Kidney (tissue), 14 donors: Measurements from ENCODE around the gene CLDN14. TPM values are rescaled to one million over a fixed set of nuclear protein-coding genes. Genes with fewer than 3 reads are reported as not detected.

Source experiments
- DNase-seq, 5 donors: peaks; one replicate each; pipeline ENCODE4 v3.0.0-alpha.2; 2013 to 2020
- FAIRE-seq: peaks from 2 replicates; lab custom pipeline; 2012; peaks lifted over from hg19 to GRCh38; lab: Jason Lieb, UNC
- H3K27ac ChIP-seq, 2 donors: one replicate each; pipeline ENCODE4 v1.7.0; 2013; ENCODE audit warnings: low read depth in 2 of 2, low read length in 2 of 2, inconsistent platforms in 1 of 2
- H3K27me3 ChIP-seq: one replicate; pipeline ENCODE4 v1.7.1; 2013; ENCODE audit warnings: low read length, inconsistent platforms; ENCODE audit not compliant: control insufficient read depth, insufficient read depth
- H3K36me3 ChIP-seq, 3 donors: one replicate each; pipeline versions ENCODE4 v1.7.0 to v1.7.1; 2013; ENCODE audit warnings: low read length in 3 of 3, control low read depth in 1 of 3, inconsistent platforms in 1 of 3; ENCODE audit not compliant: insufficient read depth in 3 of 3, control insufficient read depth in 2 of 3
- H3K4me1 ChIP-seq, 3 donors: one replicate each; pipeline versions ENCODE4 v1.7.0 to v1.7.1; 2013; ENCODE audit warnings: low read length in 3 of 3, inconsistent platforms in 1 of 3, low read depth in 1 of 3; ENCODE audit not compliant: control insufficient read depth in 2 of 3, insufficient read depth in 2 of 3
- H3K4me3 ChIP-seq, 3 donors: one replicate each; pipeline versions ENCODE4 v1.7.0 to v1.8.1; 2013; ENCODE audit warnings: low read length in 3 of 3, control low read depth in 1 of 3, inconsistent platforms in 1 of 3
- H3K9ac ChIP-seq, 3 donors: one replicate each; pipeline versions ENCODE4 v1.7.0 to v1.7.1; 2013; ENCODE audit warnings: low read length in 3 of 3, control low read depth in 1 of 3, inconsistent platforms in 1 of 3
- H3K9me3 ChIP-seq, 3 donors: one replicate each; pipeline versions ENCODE4 v1.7.0 to v1.7.1; 2013; ENCODE audit warnings: low read length in 3 of 3, control low read depth in 1 of 3, inconsistent platforms in 1 of 3; ENCODE audit not compliant: control insufficient read depth in 2 of 3, insufficient read depth in 1 of 3
- CTCF ChIP-seq: IDR thresholded peaks from 3 replicates; pipeline ENCODE4 v1.5.1; 2012; ENCODE audit warnings: mild to moderate bottlenecking, moderate library complexity, borderline replicate concordance; ENCODE audit not compliant: insufficient read depth; ENCODE audit errors: extremely low read depth
- intact Hi-C: fragments of 100-400 bp; cut with DNase I; formaldehyde crosslinking; loops from one replicate; pipeline ENCODE4 v1.11.1; 2022
- polyA plus RNA-seq: library from polyadenylated mRNA; stranded (reverse); fragments of 350-450 nt; fragmentation: Illumina TruSeq; extraction: RNeasy Lipid Tissue Mini Kit (QIAGEN cat#74804); gene quantifications from one replicate; pipeline ENCODE4 v1.2.3, GENCODE V29; 2014; ENCODE audit warnings: low read depth, low replicate concordance; ENCODE audit not compliant: insufficient read depth
- total RNA-seq: library from RNA; stranded (reverse); fragmentation: NEBNext Ultra II Directional; extraction: Animal tissue kit (Norgen Biotek cat#: 25700); gene quantifications from one replicate; pipeline ENCODE4 v1.2.1, GENCODE V29; 2021
- donor health status: control.
- donor health status: control.
- donor health status: control.
- donor health status: control.
- donor health status: control.
- donor health status: DM: yes; HTN: yes; CAD: no.
- donor health status: Normal renal cell carcinoma (clear cell type).

CLDN14 gene
- total and polyA plus RNA-seq, 2 donors from 2014 or later: 8.7 to 10.0 TPM

DNA sequence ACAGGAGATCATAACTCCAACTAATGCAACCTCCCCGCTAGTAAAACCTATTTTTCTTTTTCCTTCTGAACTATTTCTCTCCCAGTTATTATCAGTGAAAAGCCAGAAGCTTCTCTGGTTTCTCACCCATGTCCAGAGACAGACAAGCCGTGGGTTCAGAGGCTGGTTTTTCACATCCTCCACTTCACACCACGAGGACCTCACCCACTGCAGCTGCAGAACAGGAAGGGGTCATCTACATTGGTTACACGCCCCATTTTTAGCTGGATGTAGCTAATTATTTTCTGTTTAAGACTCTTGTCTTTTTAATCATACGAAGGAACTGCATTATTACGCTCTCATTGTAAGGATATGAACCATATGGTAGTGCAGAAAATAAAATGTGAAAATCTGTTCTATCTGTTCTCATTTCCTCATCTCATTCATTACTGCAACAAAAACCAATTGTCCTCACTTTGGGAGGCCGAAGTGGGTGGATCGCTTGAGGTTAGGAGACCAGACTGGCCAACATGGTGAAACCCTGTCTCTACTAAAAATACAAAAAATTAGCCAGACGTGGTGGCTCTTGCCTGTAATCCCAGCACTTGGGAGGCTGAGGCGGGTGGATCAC, 39.1 kb upstream of the CLDN14 start:
- Histone ChIP-seq H3K4me1 (no peaks in the 10 kb centered on the region), H3K9me3 (no peaks in the 10 kb centered on the region), H3K4me3 (no peak overlapping the region), H3K27ac (no peak overlapping the region), H3K9ac (no peak overlapping the region), H3K36me3 (no peaks in the 10 kb centered on the region), H3K27me3 (no peaks in the 10 kb centered on the region)
- intact Hi-C loops: no loop called here
- FAIRE-seq (no peak), DNase-seq (no peak)
- no peak for TF ChIP-seq CTCF

DNA sequence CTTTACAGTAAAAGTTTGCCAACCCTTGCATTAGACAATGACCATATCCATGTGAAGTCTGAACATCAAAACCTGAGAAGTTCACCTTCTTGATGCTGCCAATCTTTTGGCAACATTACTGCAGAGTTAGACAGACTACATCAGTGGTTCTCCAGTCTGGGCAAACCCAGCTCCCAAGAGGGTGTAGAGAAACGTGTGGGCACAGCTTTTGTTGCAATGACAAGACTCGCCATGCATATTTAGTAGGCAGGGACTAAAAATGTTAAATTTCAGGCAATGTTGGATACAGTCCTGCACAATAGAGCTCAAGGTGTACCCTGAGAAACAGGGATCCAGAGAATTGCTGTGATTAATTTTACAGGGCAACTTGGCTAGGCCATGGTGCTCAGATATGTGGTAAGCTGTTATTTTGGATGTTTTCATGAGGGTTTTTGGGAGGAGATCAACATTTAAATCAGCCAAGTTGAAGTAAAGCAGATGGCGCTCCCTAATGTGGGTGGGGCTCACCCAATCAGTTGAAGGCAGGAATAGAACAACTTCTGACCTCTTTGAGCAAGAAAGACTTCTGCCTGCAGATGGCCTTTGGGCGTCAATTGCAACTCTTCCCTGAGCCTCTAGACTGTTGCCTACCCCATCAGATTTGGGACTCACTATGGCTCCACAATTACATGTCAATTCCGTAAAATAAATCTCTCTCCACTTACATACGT, 37.6 kb upstream of the CLDN14 start:
- Histone ChIP-seq H3K9ac (no peak overlapping the region), H3K27me3 (no peaks in the 10 kb centered on the region), H3K4me3 (no peak overlapping the region), H3K36me3 (no peaks in the 10 kb centered on the region), H3K9me3 (no peaks in the 10 kb centered on the region), H3K4me1 (no peaks in the 10 kb centered on the region), H3K27ac (no peak overlapping the region)
- intact Hi-C loops: no loop called here
- DNase-seq (no peak), FAIRE-seq (no peak)
- TF ChIP-seq CTCF: no peak

DNA sequence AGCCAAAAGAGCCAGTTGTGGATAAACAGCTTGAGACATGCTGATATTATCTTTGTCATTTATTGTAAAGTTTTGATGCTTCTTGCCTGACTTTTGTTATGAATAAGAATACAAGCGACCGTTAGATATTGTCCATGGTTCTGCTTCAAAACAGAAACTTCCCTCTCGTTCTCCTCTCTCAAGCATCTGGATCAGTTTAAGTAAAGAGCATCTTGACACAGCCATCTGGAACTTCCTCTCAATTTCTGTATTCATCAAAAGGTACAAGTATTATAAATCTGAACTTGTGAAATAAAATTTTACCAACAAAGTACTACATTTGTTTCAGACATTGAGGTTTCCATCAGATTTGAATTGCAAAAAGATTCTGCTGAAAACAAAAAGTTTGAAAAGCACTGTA, 36.4 kb upstream of the CLDN14 start:
- TF ChIP-seq CTCF: no peak
- H3K4me3 ChIP-seq: no peak overlapping the region
- no peaks in the 10 kb centered on the region for H3K9me3 ChIP-seq
- H3K9ac ChIP-seq: no peak overlapping the region
- intact Hi-C loops: no loop called here
- no peaks in the 10 kb centered on the region for H3K27me3 ChIP-seq
- H3K27ac ChIP-seq: no peak overlapping the region
- FAIRE-seq (no peak), DNase-seq (no peak)
- H3K4me1 ChIP-seq: peaks cover 0 to 7% (median 5%) of the 10 kb centered on the region in 3 donors
- H3K36me3 ChIP-seq: no peaks in the 10 kb centered on the region
